ENCODE results near the gene TRIO. TPM values are rescaled to one million over a fixed set of nuclear protein-coding genes. Genes with fewer than 3 reads are reported as not detected.

Gene TRIO
- total and polyA plus RNA-seq, 2 of the 8 experiments (the other 6 are each of a cell fraction or from before 2014, with no cell fraction given) = 35.1 to 69.1 TPM

GRCh38 chr5:14258840-14259239 lies 115.7 kb downstream of the TRIO start (continued):
- TF ChIP-seq CHD7 (IDR thresholded peaks at IDR 0.05; ENCODE audit: insufficient replicate concordance, low read length) (no peak), SRF (IDR thresholded peaks at IDR 0.05; ENCODE audit: low read depth, low read length) (no peak), CBX8 (IDR thresholded peaks at IDR 0.05; ENCODE audit: borderline replicate concordance, low read depth, low read length) (no peak), TAF1 (IDR thresholded peaks at IDR 0.05; ENCODE audit: low read depth, low read length) (no peak), CTCF (IDR thresholded peaks at IDR 0.05; ENCODE audit: control extremely low read depth in 1 of 3, insufficient read depth in 1 of 3, low read depth in 1 of 3, low read length in 3 of 3) (peak; percentile 32 to 57 (median 45)), ASH2L (IDR thresholded peaks at IDR 0.05; ENCODE audit: low read length) (peak; percentile 26), TEAD4 (IDR thresholded peaks at IDR 0.05; ENCODE audit: low read depth, low read length) (no peak), CHD1 (IDR thresholded peaks at IDR 0.05; ENCODE audit: low read depth, low read length) (no peak), SIRT6 (IDR thresholded peaks at IDR 0.05; ENCODE audit: low read length) (no peak), CTBP2 (IDR thresholded peaks at IDR 0.05; ENCODE audit: borderline replicate concordance, insufficient read depth, insufficient read length, low read length) (no peak)
